ENCODE results near the gene MAMSTR. TPM values are rescaled to one million over a fixed set of nuclear protein-coding genes. Genes with fewer than 3 reads are reported as not detected.
"Not testable (repeated sequence)": the region's sequence is repeated elsewhere in the genome, so short reads cannot be mapped to it uniquely, and the experiment has no call there.

The MAMSTR gene
- total and polyA plus RNA-seq, 4 donors = 0.48 to 1.5 (median 1.2) TPM

DNA sequence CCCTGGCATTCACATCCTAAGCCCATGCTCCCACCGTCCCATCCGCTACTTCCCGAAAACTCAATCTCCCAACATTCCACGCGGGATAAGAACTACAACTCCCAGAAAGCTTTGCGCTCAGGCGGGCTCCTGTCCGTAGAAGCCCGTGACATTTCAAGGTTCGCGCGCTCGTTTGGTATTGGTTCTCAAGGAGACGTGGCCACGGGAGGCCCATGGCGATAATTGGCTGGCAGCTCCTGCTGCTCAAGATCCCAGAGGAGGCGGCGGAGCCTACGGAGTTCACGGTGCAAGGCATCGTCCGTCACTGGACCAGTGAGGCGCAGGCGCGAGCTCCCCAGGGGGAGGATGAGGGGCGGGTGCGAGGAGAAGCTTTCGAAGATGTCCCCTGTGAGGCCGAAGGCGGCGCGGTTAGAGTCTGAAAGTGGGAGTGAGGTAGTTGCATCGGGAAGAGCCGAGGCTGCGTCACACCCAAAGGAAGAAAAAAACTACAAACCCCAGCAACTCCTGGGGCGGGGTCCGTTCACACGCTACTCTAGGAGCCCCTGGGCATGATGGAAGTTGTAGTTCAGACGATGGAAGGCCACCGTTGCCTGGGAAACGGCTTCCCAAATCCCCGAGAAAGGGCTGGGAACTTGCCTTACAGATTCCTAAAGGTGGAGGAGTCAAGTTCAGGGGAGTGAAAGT is 1.2 kb upstream of the MAMSTR start:
- peaks cover 0 to 11% (median 0%) of the 10 kb centered on the region in 4 donors for H3K36me3 ChIP-seq (ENCODE audit: control insufficient read depth in 4 of 4, insufficient read depth in 4 of 4, low read length in 4 of 4)
- 28 to 31% methylated on average over 42 of the region's 42 CpGs for WGBS, 2 donors
- peak overlapping the region in 1 of 2 donors; percentile 73 for H3K9ac ChIP-seq (ENCODE audit: insufficient read depth in 1 of 2, low read length in 2 of 2)
- DNase-seq (peak; percentile 99 to 100 (median 100)), ATAC-seq (ENCODE audit: insufficient read depth, low FRiP score) (peak; percentile 80)
- H3K4me1 ChIP-seq (ENCODE audit: control insufficient read depth in 5 of 5, insufficient read depth in 5 of 5, low read length in 5 of 5) = peaks cover 0 to 39% (median 18%) of the 10 kb centered on the region in 5 donors
- peak overlapping the region; percentile 51 to 90 for H3K27ac ChIP-seq (ENCODE audit: low read depth in 1 of 2, low read length in 1 of 2)
- H3K27me3 ChIP-seq (ENCODE audit: control insufficient read depth in 3 of 3, insufficient read depth in 3 of 3, low read length in 2 of 3) = no peaks in the 10 kb centered on the region
- peak overlapping the region; percentile 43 for H3K4me3 ChIP-seq
- TF ChIP-seq, protein P1, sequence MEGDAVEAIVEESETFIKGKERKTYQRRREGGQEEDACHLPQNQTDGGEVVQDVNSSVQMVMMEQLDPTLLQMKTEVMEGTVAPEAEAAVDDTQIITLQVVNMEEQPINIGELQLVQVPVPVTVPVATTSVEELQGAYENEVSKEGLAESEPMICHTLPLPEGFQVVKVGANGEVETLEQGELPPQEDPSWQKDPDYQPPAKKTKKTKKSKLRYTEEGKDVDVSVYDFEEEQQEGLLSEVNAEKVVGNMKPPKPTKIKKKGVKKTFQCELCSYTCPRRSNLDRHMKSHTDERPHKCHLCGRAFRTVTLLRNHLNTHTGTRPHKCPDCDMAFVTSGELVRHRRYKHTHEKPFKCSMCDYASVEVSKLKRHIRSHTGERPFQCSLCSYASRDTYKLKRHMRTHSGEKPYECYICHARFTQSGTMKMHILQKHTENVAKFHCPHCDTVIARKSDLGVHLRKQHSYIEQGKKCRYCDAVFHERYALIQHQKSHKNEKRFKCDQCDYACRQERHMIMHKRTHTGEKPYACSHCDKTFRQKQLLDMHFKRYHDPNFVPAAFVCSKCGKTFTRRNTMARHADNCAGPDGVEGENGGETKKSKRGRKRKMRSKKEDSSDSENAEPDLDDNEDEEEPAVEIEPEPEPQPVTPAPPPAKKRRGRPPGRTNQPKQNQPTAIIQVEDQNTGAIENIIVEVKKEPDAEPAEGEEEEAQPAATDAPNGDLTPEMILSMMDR (IDR thresholded peaks at IDR 0.05; ENCODE audit: control extremely low read depth, extremely low read depth) = no peak
- H3K9me3 ChIP-seq (ENCODE audit: control insufficient read depth in 4 of 4, insufficient read depth in 3 of 4, low read length in 3 of 4) = no peaks in the 10 kb centered on the region

DNA sequence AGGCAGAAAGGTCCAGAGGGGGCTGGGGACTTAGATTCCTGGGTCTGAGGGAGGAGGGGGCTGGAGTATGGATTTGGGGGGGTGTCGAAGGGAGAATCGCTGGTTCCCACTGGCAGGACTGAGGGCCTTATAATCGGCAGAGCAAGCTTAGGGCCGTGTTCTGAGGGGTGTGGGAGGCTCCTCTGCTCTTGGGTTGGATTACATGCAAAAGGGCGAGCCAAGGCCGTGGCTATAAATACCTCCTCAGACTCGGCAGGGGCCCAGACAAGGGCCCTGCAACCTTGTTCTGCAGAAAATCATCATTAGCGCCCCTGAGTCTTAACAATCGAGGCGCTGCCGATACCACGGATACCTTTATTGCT is 707 bp upstream of the MAMSTR start:
- Histone ChIP-seq H3K9me3 (ENCODE audit: control insufficient read depth in 4 of 4, insufficient read depth in 3 of 4, low read length in 3 of 4) (no peaks in the 10 kb centered on the region), H3K9ac (ENCODE audit: insufficient read depth in 1 of 2, low read length in 2 of 2) (peak overlapping the region in 1 of 2 donors; percentile 17), H3K4me3 (no peak overlapping the region), H3K4me1 (ENCODE audit: control insufficient read depth in 5 of 5, insufficient read depth in 5 of 5, low read length in 5 of 5) (peaks cover 0 to 41% (median 23%) of the 10 kb centered on the region in 5 donors), H3K27ac (ENCODE audit: low read depth in 1 of 2, low read length in 1 of 2) (peak overlapping the region in 1 of 2 donors; percentile 14), H3K36me3 (ENCODE audit: control insufficient read depth in 4 of 4, insufficient read depth in 4 of 4, low read length in 4 of 4) (peaks cover 0 to 11% (median 0%) of the 10 kb centered on the region in 4 donors), H3K27me3 (ENCODE audit: control insufficient read depth in 3 of 3, insufficient read depth in 3 of 3, low read length in 2 of 3) (no peaks in the 10 kb centered on the region)
- ATAC-seq (ENCODE audit: insufficient read depth, low FRiP score) (no peak), DNase-seq (no peak)
- whole genome bisulfite sequencing, 2 donors = 44 to 51% methylated on average over 12 of the region's 12 CpGs
- TF ChIP-seq, protein P1 (IDR thresholded peaks at IDR 0.05; ENCODE audit: control extremely low read depth, extremely low read depth) = no peak

DNA sequence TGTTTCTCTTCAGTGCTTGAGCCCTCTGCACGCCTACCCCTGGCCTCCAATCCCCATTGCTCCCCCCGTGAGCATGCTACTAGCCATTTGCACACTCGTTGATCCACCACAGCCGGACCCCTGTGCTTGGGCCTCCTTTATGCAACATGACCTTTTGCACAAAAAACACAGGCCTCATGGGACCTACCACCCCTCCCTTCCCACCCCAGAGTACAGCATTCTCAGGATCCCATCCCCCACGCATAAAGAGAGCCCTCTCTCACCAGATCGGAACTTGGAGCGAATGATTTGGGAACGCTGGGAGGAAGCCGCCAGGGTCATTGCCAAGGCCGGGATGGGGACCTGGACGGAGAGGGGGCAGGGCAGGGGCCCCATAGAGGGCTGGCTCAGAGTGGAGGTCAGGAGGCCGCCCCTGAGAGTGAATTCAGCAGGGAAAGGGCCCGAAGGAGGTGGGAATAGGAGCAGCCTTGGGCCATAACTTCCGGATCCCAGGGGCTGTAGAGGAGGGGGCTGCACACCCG is 754 bp downstream of the MAMSTR start:
- DNase-seq (peak in 2 of 3 donors; percentile 13 to 14), ATAC-seq (ENCODE audit: insufficient read depth, low FRiP score) (no peak)
- H3K4me1 ChIP-seq (ENCODE audit: control insufficient read depth in 5 of 5, insufficient read depth in 5 of 5, low read length in 5 of 5) = peaks cover 0 to 41% (median 17%) of the 10 kb centered on the region in 5 donors
- no peak overlapping the region for H3K9ac ChIP-seq (ENCODE audit: insufficient read depth in 1 of 2, low read length in 2 of 2)
- H3K9me3 ChIP-seq (ENCODE audit: control insufficient read depth in 4 of 4, insufficient read depth in 3 of 4, low read length in 3 of 4) = no peaks in the 10 kb centered on the region
- H3K36me3 ChIP-seq (ENCODE audit: control insufficient read depth in 4 of 4, insufficient read depth in 4 of 4, low read length in 4 of 4) = peaks cover 0 to 4% (median 0%) of the 10 kb centered on the region in 4 donors
- H3K4me3 ChIP-seq = no peak overlapping the region
- H3K27me3 ChIP-seq (ENCODE audit: control insufficient read depth in 3 of 3, insufficient read depth in 3 of 3, low read length in 2 of 3) = no peaks in the 10 kb centered on the region
- 63 to 76% methylated on average over 15 of the region's 15 CpGs for WGBS, 2 donors
- TF ChIP-seq, protein P1 (IDR thresholded peaks at IDR 0.05; ENCODE audit: control extremely low read depth, extremely low read depth) = no peak
- H3K27ac ChIP-seq (ENCODE audit: low read depth in 1 of 2, low read length in 1 of 2) = no peak overlapping the region

DNA sequence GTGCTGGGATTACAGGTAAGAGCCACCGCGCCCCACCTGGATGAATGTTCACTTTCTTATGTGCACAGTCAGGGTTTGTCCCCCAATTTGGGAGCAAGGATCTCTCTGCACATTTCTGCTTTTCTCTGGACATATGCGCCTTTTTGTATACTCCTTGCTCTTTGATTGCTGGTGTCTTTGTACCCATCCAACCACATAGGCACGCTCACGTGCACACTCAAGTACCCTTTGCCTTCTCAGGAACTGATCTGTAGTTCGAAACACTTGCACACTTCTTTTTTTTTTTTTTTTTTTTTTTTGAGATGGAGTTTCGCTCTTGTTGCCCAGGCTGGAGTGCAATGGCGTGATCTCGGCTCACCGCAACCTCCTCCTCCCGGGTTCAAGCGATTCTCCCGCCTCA is 1.4 kb downstream of the MAMSTR start:
- not testable (repeated sequence) for H3K27me3 ChIP-seq (ENCODE audit: control insufficient read depth in 3 of 3, insufficient read depth in 3 of 3, low read length in 2 of 3); H3K27ac ChIP-seq (ENCODE audit: low read depth in 1 of 2, low read length in 1 of 2); DNase-seq; H3K9ac ChIP-seq (ENCODE audit: insufficient read depth in 1 of 2, low read length in 2 of 2); H3K9me3 ChIP-seq (ENCODE audit: control insufficient read depth in 4 of 4, insufficient read depth in 3 of 4, low read length in 3 of 4); ATAC-seq (ENCODE audit: insufficient read depth, low FRiP score); H3K36me3 ChIP-seq (ENCODE audit: control insufficient read depth in 4 of 4, insufficient read depth in 4 of 4, low read length in 4 of 4); H3K4me3 ChIP-seq
- peaks cover 0 to 46% (median 18%) of the 10 kb centered on the region in 5 donors for H3K4me1 ChIP-seq (ENCODE audit: control insufficient read depth in 5 of 5, insufficient read depth in 5 of 5, low read length in 5 of 5)
- 96 to 97% methylated on average over 13 of the region's 13 CpGs for WGBS, 2 donors
